ENCODE data around the gene ZDHHC11. TPM values are rescaled to one million over a fixed set of nuclear protein-coding genes. Genes with fewer than 3 reads are reported as not detected.
"Not testable (repeated sequence)": the region's sequence is repeated elsewhere in the genome, so short reads cannot be mapped to it uniquely, and the experiment has no call there.

Gene ZDHHC11
- total RNA-seq, 2 experiments from 2014 or later = 9.4 to 10.0 TPM

DNA sequence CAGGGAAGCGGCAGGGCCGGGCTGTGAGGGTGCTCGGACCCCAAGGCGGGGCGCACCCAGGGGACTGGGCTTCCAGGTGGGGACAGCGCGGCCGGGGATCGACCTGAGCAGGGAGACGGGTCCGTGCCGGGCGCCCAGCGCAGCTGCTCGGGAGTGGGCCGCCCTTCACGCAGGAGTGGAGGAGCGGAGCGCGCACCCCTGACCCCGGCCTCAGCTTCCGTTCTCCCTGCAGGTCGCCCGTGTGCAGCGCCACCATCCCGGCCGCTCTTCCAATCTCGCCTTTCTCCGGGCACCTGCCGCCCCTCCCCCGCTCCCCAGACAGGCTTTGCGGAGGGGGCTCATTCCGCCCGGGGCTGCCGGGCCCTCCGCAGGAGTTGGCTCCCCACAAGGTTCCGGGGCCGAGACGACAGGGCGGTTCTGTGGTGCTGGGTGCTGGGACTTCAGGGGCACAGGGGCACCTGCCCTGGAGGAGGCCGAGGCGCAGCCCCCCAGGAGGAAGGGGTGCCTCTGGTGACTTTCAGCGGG lies 65.5 kb downstream of the ZDHHC11 start:
- DNase-seq; POLR2A ChIA-PET; H3K9me3 Mint-ChIP-seq; CTCF ChIA-PET; H3K4me1 Mint-ChIP-seq; H3K27ac Mint-ChIP-seq; H3K27me3 Mint-ChIP-seq; H3K36me3 Mint-ChIP-seq (ENCODE audit: low read depth): not testable (repeated sequence)
- H3K4me3 Mint-ChIP-seq = peak overlapping the region; percentile 60

DNA sequence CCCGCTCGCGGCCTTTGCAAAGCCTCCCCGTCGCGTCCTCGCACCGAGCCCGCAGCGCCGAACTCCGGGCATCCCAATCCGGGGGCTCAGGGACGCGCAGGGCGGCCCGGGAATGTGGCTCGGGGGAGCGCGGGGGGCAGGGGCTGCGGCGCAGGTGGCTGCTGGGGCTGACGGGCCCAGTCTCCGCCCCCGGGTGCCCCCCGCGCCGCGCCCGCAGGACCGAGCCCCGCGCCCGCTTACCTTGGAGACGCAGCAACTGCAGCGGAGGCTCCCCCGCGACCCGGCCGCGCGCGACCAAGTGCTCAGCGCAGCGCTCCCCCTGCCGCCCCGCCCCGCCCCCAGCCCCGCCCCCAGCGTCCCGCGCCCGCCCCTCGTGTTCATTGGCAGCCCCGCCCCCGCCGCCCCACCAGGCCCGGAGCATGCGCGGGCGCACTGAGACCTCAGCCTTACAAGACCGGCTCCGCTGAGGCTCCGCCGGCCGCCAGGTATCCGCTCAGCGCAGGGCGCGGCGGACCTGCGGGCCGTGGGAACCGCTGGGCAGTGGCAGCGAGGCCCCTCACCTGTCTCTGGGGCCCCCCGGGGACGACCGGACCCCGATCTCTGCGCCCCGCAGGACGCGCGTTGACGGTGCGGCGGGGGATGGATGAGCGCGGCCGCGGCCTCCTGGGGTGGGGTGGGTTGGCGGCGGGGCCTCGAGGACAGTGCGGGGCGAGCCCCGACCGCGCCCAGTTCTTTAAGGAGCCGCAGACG lies 66.2 kb downstream of the ZDHHC11 start, which contains the start of gene ZDHHC11B:
Gene ZDHHC11B (minus strand): TSS at position 302 of the 750 bp plus-strand sequence. CDS start 17,810 bp downstream, outside the sequence.
- H3K9me3 Mint-ChIP-seq = not testable (repeated sequence)

GRCh38 chr5:783881-784427 lies 66.8 kb downstream of the ZDHHC11 start:
- H3K4me1 Mint-ChIP-seq; POLR2A ChIA-PET; DNase-seq; H3K27me3 Mint-ChIP-seq; H3K27ac Mint-ChIP-seq; CTCF ChIA-PET; H3K9me3 Mint-ChIP-seq; H3K36me3 Mint-ChIP-seq (ENCODE audit: low read depth): not testable (repeated sequence)
- H3K4me3 Mint-ChIP-seq = peak overlapping the region; percentile 10

More for the DNA sequence above, 66.2 kb downstream of the ZDHHC11 start, which contains the start of gene ZDHHC11B:
- peak within 1 kb of the TSS; percentile 60 for H3K4me3 Mint-ChIP-seq
- POLR2A ChIA-PET; H3K36me3 Mint-ChIP-seq (ENCODE audit: low read depth); H3K4me1 Mint-ChIP-seq; CTCF ChIA-PET; H3K27ac Mint-ChIP-seq; H3K27me3 Mint-ChIP-seq: not testable (repeated sequence)
- DNase-seq = peak; percentile 81

DNA sequence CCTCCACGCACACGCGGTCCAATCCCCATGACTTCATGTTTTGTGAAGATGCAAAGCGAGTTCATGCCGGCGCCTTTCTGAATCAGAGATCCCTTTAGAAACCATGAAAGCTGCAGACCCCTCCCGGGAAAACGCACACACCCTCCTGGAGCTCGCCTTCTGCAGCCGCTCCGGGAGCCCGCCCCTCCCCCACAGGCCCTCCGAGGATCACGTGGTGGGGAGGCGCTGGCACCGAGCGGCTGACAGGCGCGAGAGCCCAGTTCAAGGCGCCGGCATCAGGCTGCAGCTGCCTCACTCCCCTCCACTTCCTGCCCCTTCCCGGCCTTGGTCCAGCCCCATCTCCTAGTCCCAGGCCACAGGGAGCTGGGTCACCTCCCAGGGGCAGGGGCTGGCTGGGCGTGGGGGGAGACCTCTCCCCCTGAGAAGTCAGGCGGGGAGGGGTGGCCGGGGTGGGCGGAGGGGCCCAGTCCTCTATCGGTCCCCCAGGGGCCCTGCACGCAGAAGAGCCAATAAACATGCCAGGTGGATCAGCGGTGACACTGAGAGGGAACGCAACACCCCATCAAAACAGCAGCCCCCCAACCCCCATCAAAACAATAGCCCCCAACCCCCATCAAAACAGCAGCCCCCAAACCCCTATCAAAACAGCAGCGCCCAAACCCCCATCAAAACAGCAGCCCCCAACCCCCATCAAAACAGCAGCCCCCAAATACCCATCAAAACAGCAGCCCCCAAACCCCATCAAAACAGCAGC lies 67.6 kb downstream of the ZDHHC11 start:
- H3K27ac Mint-ChIP-seq; H3K4me3 Mint-ChIP-seq; DNase-seq; H3K36me3 Mint-ChIP-seq (ENCODE audit: low read depth); H3K9me3 Mint-ChIP-seq; POLR2A ChIA-PET; CTCF ChIA-PET; H3K27me3 Mint-ChIP-seq; H3K4me1 Mint-ChIP-seq: not testable (repeated sequence)

- DNase-seq; H3K36me3 Mint-ChIP-seq (ENCODE audit: low read depth); H3K4me1 Mint-ChIP-seq; H3K27ac Mint-ChIP-seq; H3K27me3 Mint-ChIP-seq; H3K9me3 Mint-ChIP-seq; H3K4me3 Mint-ChIP-seq; CTCF ChIA-PET; POLR2A ChIA-PET: not testable (repeated sequence)
Measured at GRCh38 chr5:782356-782755, 68.4 kb downstream of the ZDHHC11 start.

DNA sequence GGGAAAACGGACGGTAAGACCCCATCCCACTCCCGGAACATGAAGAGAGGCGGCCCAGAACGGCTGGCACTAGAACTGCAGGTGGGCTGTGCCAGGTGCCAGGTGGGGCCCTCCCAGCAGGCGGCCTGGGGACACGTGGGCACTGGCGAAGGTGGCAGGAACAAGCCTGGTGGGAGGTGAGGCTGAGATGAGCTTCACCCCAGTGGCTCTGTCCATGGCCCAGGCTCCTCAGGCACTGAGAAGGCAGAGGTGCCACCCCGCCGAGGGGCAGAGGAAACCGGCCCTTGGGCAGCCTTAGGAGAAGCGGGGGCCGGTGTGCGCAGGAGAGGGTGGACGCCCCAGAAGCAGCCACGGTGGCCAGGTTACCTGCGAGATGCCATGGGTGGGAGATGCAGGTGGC lies 70.2 kb downstream of the ZDHHC11 start:
- H3K4me1 Mint-ChIP-seq; H3K4me3 Mint-ChIP-seq; POLR2A ChIA-PET; H3K9me3 Mint-ChIP-seq; H3K27ac Mint-ChIP-seq; H3K36me3 Mint-ChIP-seq (ENCODE audit: low read depth); H3K27me3 Mint-ChIP-seq; CTCF ChIA-PET; DNase-seq: not testable (repeated sequence)

DNA sequence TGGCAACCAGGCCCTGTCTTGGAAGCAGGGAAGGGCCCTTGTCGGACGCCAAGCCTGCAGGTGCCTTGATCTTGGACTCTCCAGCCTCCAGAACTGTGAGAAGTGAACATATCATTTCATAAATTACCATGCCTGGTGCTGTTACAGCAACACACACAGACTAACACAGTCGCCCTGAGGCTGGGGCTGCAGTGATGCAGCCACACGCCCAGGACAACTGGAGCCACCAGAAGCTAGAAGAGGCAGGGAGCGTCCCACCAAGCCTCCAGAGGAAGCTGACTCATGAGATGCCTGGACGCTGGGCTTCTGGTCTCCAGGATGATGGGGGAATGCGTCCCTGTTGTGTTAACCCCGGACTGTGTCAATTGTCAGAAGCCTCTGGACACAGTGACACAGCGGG lies 71.8 kb downstream of the ZDHHC11 start:
- H3K4me3 Mint-ChIP-seq; POLR2A ChIA-PET; CTCF ChIA-PET; H3K9me3 Mint-ChIP-seq; H3K4me1 Mint-ChIP-seq; H3K36me3 Mint-ChIP-seq (ENCODE audit: low read depth); DNase-seq; H3K27ac Mint-ChIP-seq; H3K27me3 Mint-ChIP-seq: not testable (repeated sequence)

GRCh38 chr5:778421-778820 lies 72.4 kb downstream of the ZDHHC11 start:
- DNase-seq; H3K4me3 Mint-ChIP-seq; H3K27me3 Mint-ChIP-seq; CTCF ChIA-PET; H3K4me1 Mint-ChIP-seq; H3K36me3 Mint-ChIP-seq (ENCODE audit: low read depth); H3K9me3 Mint-ChIP-seq; POLR2A ChIA-PET; H3K27ac Mint-ChIP-seq: not testable (repeated sequence)

DNA sequence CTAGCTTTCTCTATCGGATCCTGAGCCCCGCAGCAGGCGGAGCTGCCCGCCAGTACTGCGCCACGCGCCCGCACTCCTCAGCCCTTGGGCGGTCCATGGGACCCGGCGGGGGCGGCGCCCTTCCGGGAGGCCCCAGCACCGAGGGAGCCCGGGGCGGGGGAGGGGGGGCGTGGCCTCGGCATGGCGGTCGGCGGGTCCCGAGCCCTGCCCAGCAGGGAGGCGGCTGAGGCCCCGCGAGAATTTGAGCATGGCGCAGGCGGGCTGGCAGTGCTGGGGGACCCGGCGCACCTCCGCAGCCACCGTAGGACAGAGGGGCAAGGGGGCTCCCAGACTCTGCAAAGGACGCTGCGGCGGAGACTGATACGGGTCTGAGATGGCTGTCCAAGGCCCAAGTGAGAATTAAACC lies 73.0 kb downstream of the ZDHHC11 start:
- ChIA-PET POLR2A (no interaction called here), CTCF (no interaction called here)
- Mint-ChIP-seq H3K9me3 (no peaks in the 10 kb centered on the region), H3K27ac (no peak overlapping the region), H3K4me1 (no peaks in the 10 kb centered on the region), H3K27me3 (no peaks in the 10 kb centered on the region), H3K4me3 (no peak overlapping the region), H3K36me3 (ENCODE audit: low read depth) (no peaks in the 10 kb centered on the region)
- no peak for DNase-seq

DNA sequence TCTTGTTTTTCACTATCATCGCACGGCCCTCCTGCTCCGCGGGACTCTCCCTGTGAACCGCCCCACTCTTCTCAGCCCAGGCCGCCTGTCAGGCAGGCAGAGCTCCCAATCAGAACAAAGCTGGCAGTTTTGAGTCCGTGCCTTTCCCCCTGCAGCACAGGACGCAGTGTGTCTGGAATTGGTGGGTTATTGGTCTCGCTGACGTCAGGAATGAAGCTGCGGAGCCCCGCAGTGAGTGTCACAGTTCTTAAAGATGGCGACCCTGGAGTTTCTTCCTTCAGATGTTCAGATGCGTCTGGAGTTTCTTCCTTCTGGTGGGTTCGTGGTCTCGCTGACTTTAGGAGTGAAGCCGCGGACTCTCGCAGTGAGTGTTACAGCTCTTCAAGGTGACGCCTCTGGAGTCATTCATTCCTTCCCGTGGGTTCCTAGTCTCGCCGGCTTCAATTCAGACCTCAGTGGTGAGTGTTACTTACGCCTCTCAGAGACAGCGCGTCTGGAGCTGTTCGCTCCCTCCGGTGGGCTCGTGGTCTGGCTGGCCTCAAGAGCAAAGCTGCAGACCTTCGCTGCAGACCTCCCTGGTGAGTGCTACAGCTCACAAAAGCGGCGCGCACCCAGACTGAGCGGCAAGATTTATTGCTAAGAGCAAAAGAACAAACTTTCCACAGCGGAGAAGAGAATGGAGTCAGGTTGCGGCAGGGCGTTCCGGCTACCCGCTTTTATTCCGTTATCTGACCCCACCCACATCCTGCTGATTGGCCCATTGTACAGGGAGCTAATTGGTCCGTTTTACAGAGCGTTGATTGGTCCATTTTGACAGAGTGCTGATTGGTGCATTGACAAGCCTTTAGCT lies 73.7 kb downstream of the ZDHHC11 start:
- Mint-ChIP-seq H3K27me3 (no peaks in the 10 kb centered on the region), H3K4me3 (no peak overlapping the region), H3K36me3 (ENCODE audit: low read depth) (no peaks in the 10 kb centered on the region), H3K27ac (no peak overlapping the region), H3K4me1 (no peaks in the 10 kb centered on the region), H3K9me3 (no peaks in the 10 kb centered on the region)
- ChIA-PET POLR2A (no interaction called here), CTCF (no interaction called here)
- DNase-seq = no peak

GRCh38 chr5:775961-776861 lies 74.6 kb downstream of the ZDHHC11 start:
- POLR2A ChIA-PET = no interaction called here
- no peak overlapping the region for H3K27ac Mint-ChIP-seq
- no peaks in the 10 kb centered on the region for H3K36me3 Mint-ChIP-seq (ENCODE audit: low read depth)
- DNase-seq = no peak
- no peaks in the 10 kb centered on the region for H3K9me3 Mint-ChIP-seq
- no peaks in the 10 kb centered on the region for H3K27me3 Mint-ChIP-seq
- H3K4me1 Mint-ChIP-seq = no peaks in the 10 kb centered on the region
- CTCF ChIA-PET = no interaction called here
- no peak overlapping the region for H3K4me3 Mint-ChIP-seq

- H3K9me3 Mint-ChIP-seq; CTCF ChIA-PET; H3K27ac Mint-ChIP-seq; H3K36me3 Mint-ChIP-seq (ENCODE audit: low read depth); DNase-seq; H3K4me3 Mint-ChIP-seq; H3K27me3 Mint-ChIP-seq; POLR2A ChIA-PET; H3K4me1 Mint-ChIP-seq: not testable (repeated sequence)
Measured at GRCh38 chr5:775595-775960, 75.2 kb downstream of the ZDHHC11 start.
